DMS53 (cell line): ENCODE results near the gene HNRNPUL1.
"Not testable (repeated sequence)": the region's sequence is repeated elsewhere in the genome, so short reads cannot be mapped to it uniquely, and the experiment has no call there.

ENCODE experiments used
- DNase-seq: peaks from one replicate; lab custom pipeline; 2025; lab: John Stamatoyannopoulos, UW

The HNRNPUL1 gene

GRCh38 chr19:41325947-41326706, 62.0 kb downstream of the HNRNPUL1 start:
- DNase-seq: peak; percentile 87

GRCh38 chr19:41327076-41327575, 63.0 kb downstream of the HNRNPUL1 start:
- peak; percentile 77 for DNase-seq

GRCh38 chr19:41327576-41328156, 63.5 kb downstream of the HNRNPUL1 start:
- DNase-seq: peak; percentile 95

DNA sequence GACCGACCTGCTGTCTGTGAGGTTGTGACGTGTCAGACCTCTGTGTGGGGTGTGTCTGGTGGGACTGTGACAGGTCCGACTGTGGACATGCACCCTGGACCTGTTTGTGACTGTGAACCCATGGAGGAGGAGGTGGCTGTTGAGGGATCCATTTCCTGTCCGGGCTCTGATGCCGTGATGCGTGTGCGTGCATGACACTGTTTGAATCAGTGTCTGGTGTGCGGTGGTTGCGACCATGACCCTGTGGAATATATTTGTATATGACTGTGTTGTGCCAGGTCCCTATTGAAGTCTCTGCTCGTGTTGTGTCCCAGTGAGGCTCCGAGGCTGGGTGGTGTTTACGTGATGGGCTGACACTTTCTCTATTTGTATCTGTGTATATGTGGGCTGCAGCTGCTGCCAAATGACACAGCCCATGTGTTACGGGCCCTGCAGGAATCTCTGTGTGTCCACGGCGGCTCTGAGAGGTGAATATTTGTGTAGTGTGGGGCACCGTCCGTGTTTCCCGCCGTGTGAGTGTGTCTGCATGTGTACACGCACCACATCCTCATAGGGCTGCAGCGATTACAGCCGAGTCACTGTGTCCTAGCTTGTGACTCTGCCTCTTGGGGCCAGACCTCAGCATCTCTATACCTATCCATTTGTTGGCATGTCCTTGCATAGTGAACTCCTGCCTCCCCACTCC, 64.1 kb downstream of the HNRNPUL1 start:
- peak; percentile 80 for DNase-seq

DNA sequence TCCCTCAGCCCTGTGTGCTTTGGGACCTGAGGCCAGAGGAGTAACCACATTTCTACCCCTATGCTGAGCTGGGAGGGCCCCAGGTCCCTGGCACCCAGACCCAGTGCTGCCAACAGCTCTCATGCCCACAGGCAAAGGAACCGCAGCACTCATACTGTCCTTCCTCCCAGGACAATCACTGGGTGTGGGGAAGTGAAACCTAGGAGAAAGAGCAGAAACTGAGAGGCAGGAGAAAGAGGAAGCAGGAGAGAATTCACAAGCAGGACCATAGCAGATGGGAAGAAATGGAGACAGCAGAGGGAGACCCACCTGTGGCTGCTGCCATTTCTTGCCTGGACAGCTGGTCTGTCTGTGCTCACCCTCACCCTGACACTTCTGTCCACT, 64.7 kb downstream of the HNRNPUL1 start:
- DNase-seq: no peak

GRCh38 chr19:41330481-41330880, 66.3 kb downstream of the HNRNPUL1 start:
- peak; percentile 48 for DNase-seq

DNA sequence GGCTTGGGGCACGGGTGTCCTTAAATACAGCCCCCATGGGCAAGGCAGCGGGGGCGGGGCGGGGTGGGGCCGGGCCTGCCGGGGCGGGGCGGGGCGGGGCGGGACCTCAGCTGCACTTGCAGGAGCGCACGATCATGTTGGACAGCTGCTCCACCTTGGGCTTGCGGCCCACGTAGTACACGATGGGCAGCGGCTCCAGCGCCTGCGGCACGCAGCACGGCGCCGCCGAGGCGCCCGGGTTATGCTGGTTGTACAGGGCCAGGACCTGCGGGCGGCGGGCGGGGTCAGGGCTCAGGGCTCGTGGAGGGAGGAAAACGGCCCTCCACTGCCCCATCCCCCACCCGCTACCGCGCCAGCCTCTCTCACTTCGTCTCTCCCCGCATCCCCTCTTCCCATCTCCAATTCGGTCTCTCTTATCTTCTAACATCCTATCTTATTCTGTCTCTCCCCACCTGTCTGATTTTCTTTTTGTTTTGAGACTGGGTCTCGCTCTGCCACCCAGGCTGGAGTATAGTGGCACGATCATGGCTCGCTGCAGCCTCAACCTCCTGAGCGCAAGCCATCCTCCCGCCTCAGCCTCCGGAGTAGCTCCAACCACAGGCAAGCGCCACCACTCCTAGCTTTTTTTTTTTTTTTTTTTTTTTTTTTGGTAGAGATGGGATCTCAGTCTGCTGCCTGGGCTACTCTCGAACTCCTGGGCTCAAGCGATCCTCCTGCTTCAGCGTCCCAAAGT, 66.9 kb downstream of the HNRNPUL1 start:
- DNase-seq: no peak

DNA sequence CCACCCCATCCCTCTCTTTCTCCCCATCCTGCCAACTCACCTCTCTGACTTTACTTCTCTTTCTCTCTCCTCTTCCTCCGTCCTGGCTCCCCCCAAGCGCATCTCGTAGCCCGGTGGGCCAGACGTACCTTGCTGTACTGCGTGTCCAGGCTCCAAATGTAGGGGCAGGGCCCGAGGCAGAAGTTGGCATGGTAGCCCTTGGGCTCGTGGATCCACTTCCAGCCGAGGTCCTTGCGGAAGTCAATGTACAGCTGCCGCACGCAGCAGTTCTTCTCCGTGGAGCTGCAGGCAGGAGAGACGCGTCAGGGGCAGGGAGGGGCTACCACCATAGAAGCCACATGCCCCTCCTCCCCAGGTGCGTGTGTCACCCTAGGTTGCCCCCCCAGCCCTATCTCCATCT, 67.8 kb downstream of the HNRNPUL1 start:
- no peak for DNase-seq

- no peak for DNase-seq
Measured at GRCh38 chr19:41332468-41332867, 68.3 kb downstream of the HNRNPUL1 start.

GRCh38 chr19:41334793-41335192, 70.6 kb downstream of the HNRNPUL1 start:
- no peak for DNase-seq

GRCh38 chr19:41335467-41335866, 71.3 kb downstream of the HNRNPUL1 start:
- no peak for DNase-seq

DNA sequence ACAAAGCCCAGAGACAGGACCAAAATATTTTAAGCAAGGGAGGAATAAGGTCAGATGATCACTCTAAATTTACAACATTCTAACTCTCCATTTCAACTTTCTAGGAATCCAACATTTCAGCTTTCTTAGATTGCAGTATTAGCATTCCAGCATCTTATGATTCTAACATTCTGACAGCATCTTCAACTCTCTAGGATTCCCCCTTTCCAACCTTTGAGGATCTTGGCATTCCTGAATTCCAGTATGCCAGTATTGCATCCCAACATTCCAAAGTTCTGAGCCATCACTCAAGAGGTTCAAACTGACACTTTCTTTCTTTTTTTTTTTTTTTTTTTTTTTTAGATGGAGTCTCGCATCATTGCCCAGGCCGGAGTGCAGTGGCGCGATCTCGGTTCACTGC, 75.8 kb downstream of the HNRNPUL1 start:
- DNase-seq: no peak

DNA sequence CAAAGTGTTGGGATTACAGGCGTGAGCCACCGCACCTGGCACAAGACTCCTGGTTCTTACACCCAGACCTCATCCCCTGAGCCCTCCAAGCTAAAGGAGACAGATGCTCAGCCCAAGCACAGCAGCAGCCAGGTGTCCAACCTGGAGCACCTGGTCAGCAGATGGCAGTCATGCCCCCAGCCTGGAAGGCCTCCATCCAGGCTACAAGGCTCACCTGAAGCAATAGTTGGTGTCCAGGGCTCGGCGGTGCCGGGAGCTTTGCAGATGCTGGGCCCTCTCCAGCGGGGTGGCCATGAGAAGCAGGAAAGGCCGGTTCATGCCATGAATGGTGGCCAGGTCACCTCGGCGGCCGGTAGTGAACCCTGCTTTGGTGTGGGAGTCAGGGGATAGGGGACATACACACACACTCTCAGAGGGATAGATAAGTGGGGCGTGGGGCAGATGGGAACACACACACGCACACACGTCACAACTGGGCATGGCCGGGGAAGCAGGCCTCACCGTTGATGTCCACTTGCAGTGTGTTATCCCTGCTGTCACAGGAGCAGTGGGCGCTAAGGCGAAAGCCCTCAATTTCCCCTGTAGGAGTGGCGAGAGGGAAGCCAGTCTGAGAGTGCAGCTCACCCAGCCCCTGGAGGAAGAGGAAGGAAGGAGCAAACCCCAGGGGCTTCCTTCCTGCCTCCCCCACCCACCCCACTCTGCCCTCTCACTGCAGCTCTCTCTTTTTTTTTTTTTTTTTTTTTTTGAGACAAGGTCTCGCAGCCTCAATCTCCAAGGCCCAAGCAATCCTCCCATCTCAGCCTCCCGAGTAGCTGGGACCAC, 77.7 kb downstream of the HNRNPUL1 start:
- DNase-seq: peak; percentile 86

- DNase-seq: no peak
Measured at GRCh38 chr19:41344162-41344561, 80.0 kb downstream of the HNRNPUL1 start.

DNA sequence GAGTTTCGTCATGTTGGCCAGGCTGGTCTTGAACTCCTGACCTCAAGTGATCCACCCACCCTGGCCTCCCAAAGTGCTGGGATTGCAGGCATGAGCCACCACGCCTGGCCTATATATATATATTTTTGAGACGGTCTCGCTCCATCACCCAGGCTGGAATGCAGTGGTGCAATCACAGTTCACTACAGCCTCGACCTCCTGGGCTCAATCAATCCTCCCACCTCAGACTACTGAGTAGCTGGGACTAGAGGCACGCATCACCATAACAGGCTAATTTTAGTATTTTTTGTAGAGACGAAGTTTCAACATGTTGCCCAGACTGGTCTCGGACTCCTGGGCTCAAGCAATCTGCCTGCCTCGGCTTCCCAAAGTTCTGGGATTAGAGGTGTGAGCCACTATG, 82.7 kb downstream of the HNRNPUL1 start:
- DNase-seq: not testable (repeated sequence)

GRCh38 chr19:41350735-41351338, 86.7 kb downstream of the HNRNPUL1 start:
- DNase-seq: no peak

GRCh38 chr19:41351339-41352245, 87.4 kb downstream of the HNRNPUL1 start:
- DNase-seq: peak; percentile 80

DNA sequence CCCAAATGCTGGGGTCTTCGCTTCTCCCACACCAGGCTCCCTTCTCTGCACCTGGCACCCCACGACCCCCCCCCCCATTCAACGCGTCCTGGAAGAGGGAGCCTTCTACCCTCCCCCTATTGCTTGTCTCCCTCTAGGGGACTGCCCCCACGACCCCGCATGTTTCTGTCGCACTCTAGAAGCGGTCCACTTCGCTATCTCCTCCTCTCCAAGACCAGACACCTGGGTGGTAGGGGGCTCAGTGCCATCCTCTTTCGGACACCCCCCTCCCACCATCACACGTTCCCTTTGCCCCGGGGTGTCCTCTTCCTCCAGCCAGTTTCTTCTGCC, 88.1 kb downstream of the HNRNPUL1 start:
- DNase-seq: no peak

GRCh38 chr19:41352609-41353465, 88.7 kb downstream of the HNRNPUL1 start:
- peak; percentile 86 for DNase-seq
